Measurements from ENCODE around the gene FAF2. TPM values are rescaled to one million over a fixed set of nuclear protein-coding genes. Genes with fewer than 3 reads are reported as not detected.

Gene FAF2
- total RNA-seq (10 to 100 TPM; 45.1 to 45.2 TPM), polyA plus RNA-seq (13.5 TPM)

DNA sequence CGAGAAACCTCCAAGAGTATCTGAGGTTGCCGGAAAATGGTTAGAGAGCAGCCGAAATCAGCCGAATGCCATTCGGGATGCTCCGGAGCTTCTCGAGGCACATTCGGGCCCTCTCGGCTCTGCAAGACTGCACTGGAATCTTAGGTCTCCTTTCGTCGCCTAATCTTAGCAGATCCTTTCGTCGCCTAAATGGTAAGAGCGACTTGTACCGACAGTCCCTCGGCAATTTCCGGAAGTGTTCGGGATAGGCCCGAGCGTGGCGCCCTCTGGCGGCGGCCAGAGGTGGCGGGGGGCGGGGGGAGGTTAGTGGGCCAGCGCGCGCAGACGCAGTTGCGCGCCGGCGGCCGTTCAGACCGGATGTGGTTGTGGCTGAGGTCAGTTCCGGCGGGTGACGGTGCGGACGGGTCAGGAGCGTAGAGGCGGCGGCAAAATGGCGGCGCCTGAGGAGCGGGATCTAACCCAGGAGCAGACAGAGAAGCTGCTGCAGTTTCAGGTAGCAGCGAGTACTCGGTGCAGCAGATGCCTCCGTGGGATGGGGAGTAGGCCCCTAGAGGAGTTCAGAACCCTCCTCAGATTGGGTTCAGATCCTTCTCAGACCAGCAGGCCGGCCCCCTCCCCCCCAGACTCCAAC lies at the start of gene FAF2:
Gene FAF2, plus strand, starts transcription at position 408 of the 631 bp plus-strand sequence. Its CDS starts 23 bp downstream, at position 431.
- DNase-seq = peak; percentile 92 to 99 (median 98)
- POLR2A ChIA-PET = interaction anchor here (0.6 to 3.0 kb wide), 11 partner anchors 17 to 101 kb away, joined by 3 to 50 read pairs (median 5); partner anchors contain the start of genes CDHR2, CLTB, HIGD2A and KIAA1191
- Histone ChIP-seq H3K9me3 (ENCODE audit: low read length) (no peaks in the 10 kb centered on the region), H3K27me3 (ENCODE audit: insufficient read depth, low read length, poor library complexity, severe bottlenecking) (no peaks in the 10 kb centered on the region), H3K27ac (ENCODE audit: low read depth, low read length) (peak within 1 kb of the TSS; percentile 98), H3K4me3 (ENCODE audit: low read length) (peak within 1 kb of the TSS; percentile 98), H3K4me1 (ENCODE audit: insufficient read depth, low read length) (peaks cover 25% of the 10 kb centered on the region), H3K36me3 (ENCODE audit: insufficient read depth, low read length) (no peaks in the 10 kb centered on the region)
- Mint-ChIP-seq H3K4me3 (peak within 1 kb of the TSS; percentile 91 to 99 (median 98)), H3K27me3 (peaks cover 0 to 10% of the 10 kb centered on the region in 2 donors), H3K36me3 (peaks cover 0 to 32% (median 0%) of the 10 kb centered on the region in 3 donors), H3K4me1 (peaks cover 33 to 54% (median 46%) of the 10 kb centered on the region in 3 donors), H3K9me3 (peaks cover 0 to 5% (median 2%) of the 10 kb centered on the region in 5 donors), H3K27ac (peak within 1 kb of the TSS; percentile 96 to 100 (median 99))
- CTCF ChIA-PET = interaction anchor here (0.7 to 2.9 kb wide), 29 partner anchors 9 to 213 kb away, joined by 3 to 33 read pairs (median 4); partner anchors contain the start of genes CDHR2, CLTB, KIAA1191 and RNF44

GRCh38 chr5:176400382-176401156 lies 47.6 kb upstream of the FAF2 start:
- no peaks in the 10 kb centered on the region for H3K9me3 ChIP-seq (ENCODE audit: low read length)
- peaks cover 0 to 54% (median 6%) of the 10 kb centered on the region in 3 donors for H3K36me3 Mint-ChIP-seq
- H3K27me3 ChIP-seq (ENCODE audit: insufficient read depth, low read length, poor library complexity, severe bottlenecking) = no peaks in the 10 kb centered on the region
- H3K4me1 ChIP-seq (ENCODE audit: insufficient read depth, low read length) = no peaks in the 10 kb centered on the region
- no peak overlapping the region for H3K4me3 ChIP-seq (ENCODE audit: low read length)
- peak in 1 of 5 donors; percentile 36 for DNase-seq
- H3K27ac ChIP-seq (ENCODE audit: low read depth, low read length) = no peak overlapping the region
- no peaks in the 10 kb centered on the region for H3K27me3 Mint-ChIP-seq
- CTCF ChIA-PET = no interaction called here
- H3K36me3 ChIP-seq (ENCODE audit: insufficient read depth, low read length) = no peaks in the 10 kb centered on the region
- H3K4me3 Mint-ChIP-seq = peak overlapping the region in 1 of 7 donors; percentile 61
- peaks cover 0 to 4% (median 2%) of the 10 kb centered on the region in 3 donors for H3K4me1 Mint-ChIP-seq
- no peaks in the 10 kb centered on the region for H3K9me3 Mint-ChIP-seq
- POLR2A ChIA-PET = no interaction called here
- peak overlapping the region in 1 of 8 donors; percentile 36 for H3K27ac Mint-ChIP-seq

DNA sequence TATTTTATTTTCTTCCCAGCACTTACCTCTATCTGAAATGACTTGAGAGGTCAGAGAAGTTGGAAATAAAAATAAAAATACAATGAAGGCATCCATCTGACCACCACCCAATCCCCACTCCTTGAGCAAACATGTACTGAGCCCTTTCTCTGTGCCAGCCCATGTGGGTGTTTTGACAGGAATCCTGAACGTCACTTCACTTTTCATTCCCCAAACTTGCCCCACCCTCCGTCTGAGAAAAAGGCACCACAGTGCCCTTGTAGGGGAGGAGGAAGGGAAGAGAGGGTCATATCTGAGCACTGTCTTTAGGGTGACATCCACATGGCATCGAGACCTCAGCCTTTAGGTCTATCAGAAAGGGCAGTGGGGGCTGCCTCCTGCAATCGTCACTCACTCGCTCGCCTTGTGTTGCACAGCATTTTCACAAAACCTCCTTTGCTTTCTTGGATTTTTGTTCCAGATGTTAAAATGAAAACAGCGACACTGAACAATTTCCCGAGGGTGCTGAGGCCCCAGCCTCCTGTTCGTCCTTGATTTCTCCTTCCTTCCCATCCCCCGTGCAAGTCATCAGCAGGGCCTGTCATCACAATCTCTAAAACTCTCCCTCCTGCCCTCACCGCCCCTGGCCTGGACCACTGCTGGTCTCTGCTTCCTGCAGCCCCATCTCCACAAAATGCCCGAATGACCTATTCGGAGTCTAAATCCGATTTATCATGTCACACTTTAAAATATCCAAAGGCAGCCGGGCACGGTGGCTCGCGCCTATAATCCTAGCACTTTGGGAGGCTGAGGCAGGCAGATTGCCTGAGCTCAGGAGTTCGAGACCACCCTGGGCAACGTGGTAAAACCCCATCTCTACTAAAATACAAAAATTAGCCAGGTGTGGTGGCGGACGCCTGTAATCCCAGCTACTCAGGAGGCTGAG lies 46.6 kb upstream of the FAF2 start:
- Histone ChIP-seq H3K27me3 (ENCODE audit: insufficient read depth, low read length, poor library complexity, severe bottlenecking) (no peaks in the 10 kb centered on the region), H3K9me3 (ENCODE audit: low read length) (no peaks in the 10 kb centered on the region), H3K4me1 (ENCODE audit: insufficient read depth, low read length) (no peaks in the 10 kb centered on the region), H3K27ac (ENCODE audit: low read depth, low read length) (no peak overlapping the region), H3K4me3 (ENCODE audit: low read length) (no peak overlapping the region), H3K36me3 (ENCODE audit: insufficient read depth, low read length) (no peaks in the 10 kb centered on the region)
- Mint-ChIP-seq H3K4me3 (no peak overlapping the region), H3K9me3 (no peaks in the 10 kb centered on the region), H3K36me3 (peaks cover 0 to 56% (median 7%) of the 10 kb centered on the region in 3 donors), H3K27ac (peak overlapping the region in 2 of 8 donors; percentile 36 to 61), H3K4me1 (peaks cover 0 to 4% (median 2%) of the 10 kb centered on the region in 3 donors), H3K27me3 (no peaks in the 10 kb centered on the region)
- ChIA-PET CTCF (no interaction called here), POLR2A (no interaction called here)
- no peak for DNase-seq

DNA sequence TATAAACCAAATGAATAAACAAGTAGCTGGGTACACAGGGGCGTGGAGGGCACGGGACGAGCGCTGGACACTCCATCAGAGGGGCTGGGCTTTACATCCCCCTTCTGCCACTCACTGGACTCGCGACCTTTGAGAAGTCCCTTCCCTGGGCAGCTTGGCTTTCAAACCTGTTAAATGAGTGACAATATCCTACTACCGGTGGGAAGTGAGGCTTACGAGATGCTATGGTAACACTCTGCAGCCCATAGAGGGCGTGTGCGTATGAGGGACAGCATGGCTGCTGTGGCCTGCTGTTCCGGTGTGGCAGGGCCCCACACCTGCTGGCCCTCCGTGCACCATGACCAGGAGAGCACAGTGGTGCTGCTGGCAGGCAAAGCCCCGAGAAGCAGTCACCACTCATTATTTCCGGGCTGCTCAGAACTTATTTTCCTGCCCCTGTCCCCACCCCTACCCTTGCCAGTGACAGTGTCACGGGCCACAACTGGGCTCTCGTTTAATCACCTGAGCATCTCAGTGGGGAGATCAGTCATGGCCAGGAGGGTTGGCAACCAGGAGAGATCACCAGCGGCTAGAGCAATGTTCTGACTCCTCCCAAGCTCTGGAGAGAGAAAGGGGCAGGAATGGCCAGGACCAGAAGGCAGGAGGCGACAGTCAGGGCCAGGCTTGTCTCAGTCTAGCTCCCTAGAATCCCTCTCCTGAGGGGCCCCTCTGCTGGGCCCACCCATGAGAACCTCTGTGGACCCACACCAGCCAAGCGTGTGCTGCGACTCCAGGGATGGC lies 42.3 kb upstream of the FAF2 start:
- Mint-ChIP-seq H3K9me3 (no peaks in the 10 kb centered on the region), H3K4me1 (peaks cover under 1 to 10% (median 7%) of the 10 kb centered on the region in 3 donors), H3K4me3 (no peak overlapping the region), H3K36me3 (peaks cover 0 to 61% (median 6%) of the 10 kb centered on the region in 3 donors), H3K27me3 (no peaks in the 10 kb centered on the region), H3K27ac (peak overlapping the region in 2 of 8 donors; percentile 19 to 71)
- Histone ChIP-seq H3K27ac (ENCODE audit: low read depth, low read length) (no peak overlapping the region), H3K27me3 (ENCODE audit: insufficient read depth, low read length, poor library complexity, severe bottlenecking) (no peaks in the 10 kb centered on the region), H3K4me3 (ENCODE audit: low read length) (no peak overlapping the region), H3K36me3 (ENCODE audit: insufficient read depth, low read length) (peaks cover 3% of the 10 kb centered on the region), H3K4me1 (ENCODE audit: insufficient read depth, low read length) (no peaks in the 10 kb centered on the region), H3K9me3 (ENCODE audit: low read length) (no peaks in the 10 kb centered on the region)
- POLR2A ChIA-PET = no interaction called here
- DNase-seq = no peak
- CTCF ChIA-PET = interaction anchor here (0.9 to 1.6 kb wide), 3 partner anchors 8 to 42 kb away, joined by 3 read pairs; partner anchors contain the start of gene FAF2

- Mint-ChIP-seq H3K36me3 (peaks cover 0 to 62% (median 9%) of the 10 kb centered on the region in 3 donors), H3K4me1 (peaks cover 8 to 16% (median 9%) of the 10 kb centered on the region in 3 donors), H3K27ac (peak overlapping the region in 4 of 8 donors; percentile 12 to 71 (median 20)), H3K27me3 (no peaks in the 10 kb centered on the region), H3K4me3 (no peak overlapping the region), H3K9me3 (no peaks in the 10 kb centered on the region)
- Histone ChIP-seq H3K4me3 (ENCODE audit: low read length) (no peak overlapping the region), H3K27me3 (ENCODE audit: insufficient read depth, low read length, poor library complexity, severe bottlenecking) (no peaks in the 10 kb centered on the region), H3K9me3 (ENCODE audit: low read length) (no peaks in the 10 kb centered on the region), H3K4me1 (ENCODE audit: insufficient read depth, low read length) (no peaks in the 10 kb centered on the region), H3K36me3 (ENCODE audit: insufficient read depth, low read length) (peaks cover 3% of the 10 kb centered on the region), H3K27ac (ENCODE audit: low read depth, low read length) (no peak overlapping the region)
- no peak for DNase-seq
- CTCF ChIA-PET = interaction anchor here (0.9 to 1.6 kb wide), 3 partner anchors 9 to 41 kb away, joined by 3 read pairs; partner anchors contain the start of gene FAF2
- POLR2A ChIA-PET = no interaction called here
These were observed 41.6 kb upstream of the FAF2 start for GRCh38 chr5:176406436-176407052.

- ChIA-PET CTCF (interaction anchor here (0.9 to 1.6 kb wide), 4 partner anchors 8 to 130 kb away, joined by 3 read pairs; partner anchors contain the start of genes FAF2 and RNF44), POLR2A (no interaction called here)
- H3K4me3 Mint-ChIP-seq = no peak overlapping the region
These were observed 40.5 kb upstream of the FAF2 start for GRCh38 chr5:176407456-176408251.

More at GRCh38 chr5:176407456-176408251, 40.5 kb upstream of the FAF2 start:
- Histone ChIP-seq H3K27me3 (ENCODE audit: insufficient read depth, low read length, poor library complexity, severe bottlenecking) (no peaks in the 10 kb centered on the region), H3K4me3 (ENCODE audit: low read length) (no peak overlapping the region), H3K4me1 (ENCODE audit: insufficient read depth, low read length) (no peaks in the 10 kb centered on the region), H3K9me3 (ENCODE audit: low read length) (no peaks in the 10 kb centered on the region), H3K36me3 (ENCODE audit: insufficient read depth, low read length) (peaks cover 3% of the 10 kb centered on the region), H3K27ac (ENCODE audit: low read depth, low read length) (no peak overlapping the region)
- DNase-seq = no peak
- Mint-ChIP-seq H3K4me1 (peaks cover 12 to 15% (median 15%) of the 10 kb centered on the region in 3 donors), H3K27ac (peak overlapping the region in 4 of 8 donors; percentile 42 to 78 (median 62)), H3K27me3 (no peaks in the 10 kb centered on the region), H3K9me3 (no peaks in the 10 kb centered on the region), H3K36me3 (peaks cover 0 to 58% (median 9%) of the 10 kb centered on the region in 3 donors)
